CD4-positive, alpha-beta memory T cell (primary cell): Measurements from ENCODE around the gene OMD. TPM values are rescaled to one million over a fixed set of nuclear protein-coding genes. Genes with fewer than 3 reads are reported as not detected.

ENCODE experiments used
- CTCF ChIA-PET: fragments of 350-600 bp; sonication (Branson Sonifier 250); formaldehyde crosslinking; loops from one replicate; lab custom pipeline; 2021; ENCODE audit warnings: inconsistent platforms; ENCODE audit not compliant: partially characterized antibody; lab: Charles Lee
- POLR2A ChIA-PET: fragments of 350-600 bp; sonication (Branson Sonifier 250); formaldehyde crosslinking; loops from one replicate; lab custom pipeline; 2021; ENCODE audit not compliant: partially characterized antibody; lab: Charles Lee
- DNase-seq, 5 donors: peaks; one replicate each; pipeline versions ENCODE4 v3.0.0 to v3.0.0-alpha.2; 2020 to 2022; ENCODE audit warnings: mixed read lengths in 1 of 5
- H3K27ac ChIP-seq: one replicate; pipeline ENCODE4 v1.7.0; 2013; ENCODE audit warnings: low read depth, low read length
- H3K27me3 ChIP-seq: 2 replicates; pipeline ENCODE4 v1.7.0; 2013; ENCODE audit warnings: mild to moderate bottlenecking, low read length, moderate library complexity; ENCODE audit not compliant: insufficient read depth
- H3K36me3 ChIP-seq: 2 replicates; pipeline ENCODE4 v1.7.0; 2013; ENCODE audit warnings: mild to moderate bottlenecking, low read length, moderate library complexity; ENCODE audit not compliant: insufficient read depth
- H3K4me1 ChIP-seq: 2 replicates; pipeline ENCODE4 v1.7.0; 2013; ENCODE audit warnings: mild to moderate bottlenecking, low read length, moderate library complexity; ENCODE audit not compliant: insufficient read depth
- H3K4me3 ChIP-seq, 2 donors: one replicate each; pipeline ENCODE4 v1.7.0; 2013; ENCODE audit warnings: low read length in 2 of 2, mild to moderate bottlenecking in 1 of 2
- H3K9me3 ChIP-seq, 2 donors: one replicate each; pipeline ENCODE4 v1.7.0; 2013; ENCODE audit warnings: low read length in 2 of 2, control low read depth in 1 of 2; ENCODE audit not compliant: control insufficient read depth in 1 of 2
- H3K27ac Mint-ChIP-seq, 7 donors: one replicate each; pipeline ENCODE4 v1.8.0; 2020 to 2021; ENCODE audit warnings: mixed read lengths in 7 of 7, mild to moderate bottlenecking in 6 of 7, inconsistent platforms in 3 of 7, moderate library complexity in 3 of 7
- H3K27me3 Mint-ChIP-seq, 2 donors: one replicate each; pipeline ENCODE4 v1.8.0; 2020 to 2021; ENCODE audit warnings: mixed read lengths in 2 of 2
- H3K36me3 Mint-ChIP-seq, 2 donors: one replicate each; pipeline ENCODE4 v1.8.0; 2020 to 2021; ENCODE audit warnings: mixed read lengths in 2 of 2, inconsistent platforms in 1 of 2, mild to moderate bottlenecking in 1 of 2
- H3K4me1 Mint-ChIP-seq, 4 donors: one replicate each; pipeline ENCODE4 v1.8.0; 2020 to 2021; ENCODE audit warnings: mixed read lengths in 4 of 4, mild to moderate bottlenecking in 1 of 4
- H3K4me3 Mint-ChIP-seq, 8 donors: one replicate each; pipeline ENCODE4 v1.8.0; 2020 to 2021; ENCODE audit warnings: mixed read lengths in 8 of 8, mild to moderate bottlenecking in 7 of 8, moderate library complexity in 6 of 8, inconsistent platforms in 3 of 8
- H3K9me3 Mint-ChIP-seq, 8 donors: one replicate each; pipeline ENCODE4 v1.8.0; 2020 to 2021; ENCODE audit warnings: mixed read lengths in 8 of 8, mild to moderate bottlenecking in 5 of 8, inconsistent platforms in 3 of 8, moderate library complexity in 1 of 8
- intact Hi-C: fragments of 100-400 bp; cut with micrococcal nuclease; formaldehyde crosslinking; loops from one replicate; pipeline ENCODE4 v1.15.1; 2023
- polyA plus RNA-seq, 2 donors: library from polyadenylated mRNA; unstranded; fragments of 300-500 nt; fragmentation: Illumina TruSeq; gene quantifications; one replicate each; pipeline ENCODE4 v1.2.3, GENCODE V29; 2021
- total RNA-seq, 2 experiments: library from RNA; stranded (reverse); gene quantifications; one replicate each; pipeline ENCODE4 v1.2.3, GENCODE V29; 2021

Gene OMD
- total and polyA plus RNA-seq, 4 experiments from 2014 or later, result 0.07 to 0.09 TPM; not detected in 2

- CTCF ChIA-PET, result no interaction called here
- intact Hi-C loops, result no loop called here
Observed at GRCh38 chr9:92373167-92373566, 51.1 kb downstream of the OMD start.

GRCh38 chr9:92369075-92369474 lies 55.2 kb downstream of the OMD start:
- no peaks in the 10 kb centered on the region for H3K4me1 Mint-ChIP-seq
- intact Hi-C loops, result no loop called here
- peaks cover 4 to 7% of the 10 kb centered on the region in 2 donors for H3K36me3 Mint-ChIP-seq
- H3K4me3 Mint-ChIP-seq, result no peak overlapping the region
- no peak overlapping the region for H3K4me3 ChIP-seq
- H3K4me1 ChIP-seq, result no peaks in the 10 kb centered on the region
- DNase-seq, result no peak
- no peak overlapping the region for H3K27ac Mint-ChIP-seq
- H3K27me3 ChIP-seq, result no peaks in the 10 kb centered on the region
- CTCF ChIA-PET, result no interaction called here
- no peaks in the 10 kb centered on the region for H3K36me3 ChIP-seq
- H3K9me3 ChIP-seq, result no peaks in the 10 kb centered on the region
- no peak overlapping the region for H3K27ac ChIP-seq
- no peaks in the 10 kb centered on the region for H3K27me3 Mint-ChIP-seq
- POLR2A ChIA-PET, result no interaction called here
- peaks cover 0 to 23% (median 14%) of the 10 kb centered on the region in 8 donors for H3K9me3 Mint-ChIP-seq

More at GRCh38 chr9:92373167-92373566, 51.1 kb downstream of the OMD start:
- Histone ChIP-seq H3K27ac (no peak overlapping the region), H3K27me3 (no peaks in the 10 kb centered on the region), H3K4me1 (no peaks in the 10 kb centered on the region), H3K9me3 (no peaks in the 10 kb centered on the region), H3K36me3 (no peaks in the 10 kb centered on the region), H3K4me3 (no peak overlapping the region)
- POLR2A ChIA-PET, result no interaction called here
- Mint-ChIP-seq H3K4me3 (no peak overlapping the region), H3K27me3 (no peaks in the 10 kb centered on the region), H3K4me1 (no peaks in the 10 kb centered on the region), H3K27ac (no peak overlapping the region), H3K9me3 (peaks cover 0 to 51% (median 36%) of the 10 kb centered on the region in 8 donors), H3K36me3 (peaks cover 9 to 25% of the 10 kb centered on the region in 2 donors)
- DNase-seq, result no peak

Other genes with a start within 250 kb of the OMD start
- gene IARS1, start 130.8 kb downstream of the OMD start, total RNA-seq, result 100 to 1,000 TPM; 109 to 112 TPM
- 10 to 100 TPM; 69.7 to 71.3 TPM for gene IARS1, start 130.8 kb downstream of the OMD start, polyA plus RNA-seq
- gene NOL8, start 99.1 kb downstream of the OMD start, total RNA-seq, result 100 to 1,000 TPM in 1 of 2 experiments, 10 to 100 TPM in 1; 93.9 to 104 TPM
- 10 to 100 TPM; 12.3 to 38.7 TPM for gene NOL8, start 99.1 kb downstream of the OMD start, polyA plus RNA-seq
- 1 to 10 TPM in 1 of 2 experiments, under 1 TPM in 1; 0.55 to 4.3 TPM for gene CENPP, start 98.5 kb downstream of the OMD start, total RNA-seq
- gene CENPP, start 98.5 kb downstream of the OMD start, polyA plus RNA-seq, result 1 to 10 TPM; 2.4 to 9.5 TPM
- gene OGN, start 19.9 kb downstream of the OMD start, total RNA-seq, result not detected
- under 1 TPM in 1 of 2 donors, not detected in 1; 0.24 TPM for gene OGN, start 19.9 kb downstream of the OMD start, polyA plus RNA-seq
- not detected for gene ASPN, start 58.0 kb upstream of the OMD start, total RNA-seq
- gene ASPN, start 58.0 kb upstream of the OMD start, polyA plus RNA-seq, result not detected
- gene ECM2, start 111.5 kb upstream of the OMD start, total RNA-seq, result not detected
- gene ECM2, start 111.5 kb upstream of the OMD start, polyA plus RNA-seq, result not detected
- gene IPPK, start 245.7 kb upstream of the OMD start, total RNA-seq, result 1 to 10 TPM; 7.2 to 7.9 TPM
- 1 to 10 TPM; 6.3 to 7.5 TPM for gene IPPK, start 245.7 kb upstream of the OMD start, polyA plus RNA-seq